ENCODE data around the gene ATP11B.
"Not testable (repeated sequence)": the region's sequence is repeated elsewhere in the genome, so short reads cannot be mapped to it uniquely, and the experiment has no call there.

ATP11B gene

DNA sequence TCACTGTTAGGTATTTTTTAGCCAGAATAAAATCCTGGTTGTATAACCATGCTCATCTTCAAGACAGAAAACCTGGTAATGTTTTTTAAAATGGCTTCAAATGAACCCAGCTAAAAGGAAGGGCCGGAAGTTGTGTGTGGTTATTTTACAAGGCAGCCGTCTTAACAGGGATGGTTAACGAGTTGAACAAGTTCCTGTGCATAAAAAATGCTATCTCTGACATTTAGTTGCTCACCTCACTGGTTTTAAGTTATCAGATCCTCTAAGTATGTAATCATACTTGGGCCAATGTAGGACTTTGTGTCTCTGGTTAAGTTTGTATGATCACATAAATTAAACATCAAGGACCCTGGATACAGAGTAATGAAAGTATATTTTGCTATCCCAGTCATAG, 2.1 kb downstream of the ATP11B start:
- DNase-seq, result no peak

GRCh38 chr3:182796310-182796709, 3.0 kb downstream of the ATP11B start:
- no peak for DNase-seq

GRCh38 chr3:182797876-182798275, 4.6 kb downstream of the ATP11B start:
- no peak for DNase-seq

DNA sequence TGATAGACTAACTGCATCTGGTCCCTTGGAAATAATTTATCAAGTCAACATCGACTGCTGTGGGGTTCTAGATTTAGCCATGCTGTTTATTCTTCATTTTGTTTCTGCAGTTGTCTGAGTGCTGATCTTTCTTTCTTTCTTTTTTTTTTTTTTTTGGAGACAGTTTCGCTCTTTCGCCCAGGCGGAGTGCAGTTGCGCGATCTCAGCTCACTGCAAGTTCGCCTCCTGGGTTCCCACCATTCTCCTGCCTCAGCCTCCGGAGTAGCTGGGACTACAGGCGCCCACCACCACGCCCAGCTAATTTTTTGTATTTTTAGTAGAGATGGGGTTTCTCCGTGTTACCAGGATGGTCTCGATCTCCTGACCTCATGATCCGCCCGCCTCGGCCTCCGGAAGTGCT, 5.8 kb downstream of the ATP11B start:
- not testable (repeated sequence) for DNase-seq

- DNase-seq, result no peak
Observed at GRCh38 chr3:182800508-182800907, 7.2 kb downstream of the ATP11B start.

DNA sequence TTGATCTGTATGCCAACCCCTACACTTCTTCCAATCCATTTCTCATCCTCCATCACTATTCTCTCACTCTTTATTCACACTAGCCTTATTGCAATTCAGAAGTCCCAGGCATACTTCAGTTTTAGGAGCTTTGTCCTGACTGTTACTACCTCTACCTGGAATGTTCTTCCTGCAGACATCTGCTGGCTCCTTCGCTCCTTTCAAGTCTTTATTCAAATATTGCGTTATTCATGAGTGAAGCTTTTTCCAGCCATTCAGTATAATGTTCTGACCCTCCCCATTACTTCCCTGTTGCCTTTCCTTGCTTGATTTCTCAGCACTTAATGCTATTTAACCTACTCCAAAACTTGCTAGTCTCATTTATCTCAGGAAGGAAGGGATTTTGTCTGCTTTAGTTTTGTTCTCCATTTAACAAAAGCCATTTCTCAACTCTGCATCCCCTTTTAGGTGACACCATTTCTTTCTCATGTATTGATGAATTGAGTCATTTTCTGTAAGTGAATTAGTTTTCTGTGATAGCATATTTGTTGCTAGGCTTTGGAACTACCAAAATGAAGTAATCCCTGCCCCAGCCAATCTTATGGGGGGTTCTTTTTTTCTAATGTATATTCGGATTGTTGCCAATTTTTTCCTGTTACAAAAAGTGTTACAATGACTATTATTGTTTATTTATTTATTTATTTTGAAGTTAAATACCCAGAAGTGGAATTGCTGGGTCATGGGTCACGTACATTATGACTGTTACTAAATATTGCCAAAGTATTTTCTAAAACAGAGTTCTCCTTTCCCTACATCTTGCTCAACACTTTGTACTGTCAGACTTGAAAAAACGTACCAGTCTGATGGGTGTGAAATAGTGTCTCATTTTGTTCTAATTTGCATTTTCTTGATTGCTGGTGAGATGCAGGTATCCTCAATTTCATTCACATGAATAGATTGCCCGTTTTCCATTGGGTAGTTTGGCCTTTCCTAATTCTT, 9.4 kb downstream of the ATP11B start:
- DNase-seq, result no peak

DNA sequence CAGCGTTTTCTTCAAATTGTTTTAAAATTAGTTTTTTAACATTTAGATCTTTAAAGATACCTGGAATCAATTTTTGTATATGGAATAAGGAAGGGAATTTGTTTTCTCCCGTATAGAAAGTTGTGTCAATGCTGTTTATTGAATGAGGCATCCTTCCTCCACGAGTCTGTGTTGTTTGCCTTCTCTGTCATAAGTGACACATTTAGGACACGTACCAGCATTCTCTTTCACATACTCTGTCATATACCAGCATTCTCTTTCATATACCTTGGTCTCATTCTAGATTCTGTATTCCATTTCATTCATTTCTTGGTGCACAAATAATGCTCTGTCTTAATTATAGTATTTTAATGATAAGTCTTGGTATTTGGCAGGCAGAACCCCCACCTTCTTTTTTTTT, 10.3 kb downstream of the ATP11B start:
- no peak for DNase-seq

DNA sequence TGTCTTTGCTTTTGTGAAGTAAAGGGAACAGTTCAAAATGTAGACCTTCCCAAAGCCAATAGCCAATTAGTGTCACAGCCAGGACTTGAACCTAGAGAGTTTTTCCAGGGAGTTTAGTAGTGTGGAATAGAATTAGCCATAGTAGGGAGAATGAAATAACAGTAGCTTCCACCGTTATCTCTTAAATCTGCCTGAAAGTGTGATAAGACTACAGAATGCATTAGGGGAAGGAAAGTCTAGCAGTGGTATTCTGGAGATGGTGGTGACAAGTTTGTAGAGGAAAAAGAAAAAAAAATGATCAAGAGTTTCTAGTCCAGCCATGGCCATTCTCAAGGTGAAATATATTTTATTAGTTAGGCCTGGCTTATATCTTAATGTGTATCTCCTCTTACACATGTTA, 13.8 kb downstream of the ATP11B start:
- DNase-seq, result no peak

- DNase-seq, result no peak
Observed at GRCh38 chr3:182808041-182808770, 14.9 kb downstream of the ATP11B start.

DNA sequence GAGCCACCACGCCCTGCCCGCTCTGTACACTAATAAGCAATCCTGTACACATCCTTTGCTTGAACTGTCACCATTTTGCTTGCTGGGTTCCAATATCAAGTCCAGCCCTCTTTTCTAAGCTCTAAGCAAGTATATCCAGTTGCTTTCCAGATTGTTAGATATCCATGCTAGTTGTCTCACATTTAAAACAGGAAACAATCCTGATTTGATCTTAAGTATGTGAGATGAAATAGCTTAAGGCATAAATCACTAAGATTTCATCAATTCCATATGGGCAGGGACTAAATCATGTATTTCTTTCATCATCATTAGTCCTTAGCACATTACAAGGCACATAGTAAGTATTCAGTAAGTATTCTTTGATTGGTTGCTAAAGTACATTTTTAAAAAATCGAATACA, 16.2 kb downstream of the ATP11B start:
- no peak for DNase-seq

DNA sequence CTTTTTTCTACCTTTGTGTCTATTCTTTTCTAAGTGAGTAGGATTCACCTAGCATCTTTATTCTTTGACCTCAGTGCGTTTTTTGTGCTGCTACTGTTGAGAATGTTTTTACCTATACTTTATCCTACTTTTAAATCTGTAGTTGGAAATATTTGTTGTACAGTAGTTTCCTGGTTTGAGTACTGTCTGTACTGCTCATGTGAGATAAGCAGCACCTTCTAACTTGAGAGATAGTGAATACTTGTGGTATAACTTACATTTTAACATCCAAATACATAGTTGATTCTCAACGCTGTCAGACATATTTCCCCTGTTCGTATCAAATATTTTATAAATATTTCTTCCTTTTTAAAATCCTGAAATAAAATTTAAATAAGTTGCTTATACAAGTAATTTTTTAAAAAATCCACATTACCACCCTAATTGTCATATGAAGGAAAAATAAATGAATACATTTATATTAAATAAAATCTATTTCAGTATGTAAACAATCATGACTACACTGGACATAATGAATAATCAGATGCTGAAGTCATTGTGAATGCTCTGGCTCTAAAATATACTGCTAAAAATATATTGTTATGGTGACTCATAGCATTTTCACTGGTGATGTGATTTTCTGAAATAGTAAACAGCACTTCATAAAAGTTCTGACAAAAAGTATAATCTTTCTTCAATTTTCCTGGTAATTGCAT, 17.4 kb downstream of the ATP11B start:
- DNase-seq, result no peak

DNA sequence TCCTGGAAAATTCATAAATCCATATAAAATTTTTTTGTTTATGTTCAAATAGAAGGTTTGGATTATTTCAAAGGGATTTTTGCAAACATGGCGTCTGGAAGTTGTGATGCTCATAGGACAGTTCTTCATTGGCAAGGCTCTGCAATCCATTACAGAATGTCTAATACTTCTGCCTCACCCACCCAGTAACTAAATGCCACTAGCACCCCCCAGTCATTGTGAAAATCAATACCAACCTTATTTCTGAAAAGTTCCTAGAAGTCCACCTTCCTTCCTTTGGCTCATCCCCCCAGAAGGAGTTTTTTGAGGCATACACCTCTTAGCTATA, 17.9 kb downstream of the ATP11B start:
- no peak for DNase-seq

- DNase-seq, result no peak
Observed at GRCh38 chr3:182812123-182812522, 18.8 kb downstream of the ATP11B start.

DNA sequence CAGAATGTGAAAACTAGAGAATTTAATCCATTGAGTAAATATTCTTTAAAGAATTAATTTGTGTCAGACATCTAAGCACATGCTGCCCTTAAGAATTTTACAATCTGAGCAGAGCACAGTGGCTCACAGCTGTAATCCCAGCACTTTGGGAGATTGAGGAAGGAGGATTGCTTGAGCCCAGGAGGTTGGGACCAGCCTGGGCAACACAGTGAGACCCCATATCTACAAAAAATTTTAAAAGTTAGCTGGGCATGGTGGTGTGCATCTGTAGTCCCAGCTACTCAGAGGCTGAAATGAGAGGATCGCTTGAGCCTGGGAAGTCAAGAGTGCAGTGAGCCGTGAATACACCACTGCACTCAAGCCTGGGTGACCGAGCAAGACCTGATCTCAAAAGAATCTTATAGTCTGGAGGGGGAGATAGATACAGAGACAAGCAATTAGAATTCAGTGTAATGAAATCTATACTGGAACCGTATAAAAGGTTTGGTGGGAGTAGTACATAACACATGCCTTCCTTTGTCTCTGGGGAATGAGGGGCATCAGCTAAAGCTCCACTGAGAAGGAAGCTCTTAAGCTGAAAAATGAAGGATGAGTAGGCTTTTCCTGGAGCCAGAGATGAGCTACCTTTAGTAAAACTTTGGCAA, 21.2 kb downstream of the ATP11B start:
- no peak for DNase-seq

DNA sequence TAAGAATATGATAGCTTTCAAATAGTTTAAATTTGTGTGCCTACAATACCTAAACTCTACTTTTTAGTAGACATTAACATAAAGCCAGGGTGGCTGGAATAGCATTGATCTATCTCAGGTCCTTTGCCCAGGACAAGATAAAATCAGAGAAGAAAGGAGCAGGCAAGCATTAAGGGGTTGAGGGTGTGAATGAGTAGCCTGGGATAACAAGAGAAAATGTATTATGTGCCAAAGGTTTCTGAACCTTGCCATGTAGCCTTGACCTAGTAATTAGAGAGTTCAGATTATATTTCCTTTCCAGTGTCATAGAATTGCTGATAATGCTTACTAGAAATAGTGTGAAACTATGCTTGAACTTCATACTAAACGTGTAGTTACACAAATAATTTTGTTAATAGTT, 22.9 kb downstream of the ATP11B start:
- DNase-seq, result no peak

DNA sequence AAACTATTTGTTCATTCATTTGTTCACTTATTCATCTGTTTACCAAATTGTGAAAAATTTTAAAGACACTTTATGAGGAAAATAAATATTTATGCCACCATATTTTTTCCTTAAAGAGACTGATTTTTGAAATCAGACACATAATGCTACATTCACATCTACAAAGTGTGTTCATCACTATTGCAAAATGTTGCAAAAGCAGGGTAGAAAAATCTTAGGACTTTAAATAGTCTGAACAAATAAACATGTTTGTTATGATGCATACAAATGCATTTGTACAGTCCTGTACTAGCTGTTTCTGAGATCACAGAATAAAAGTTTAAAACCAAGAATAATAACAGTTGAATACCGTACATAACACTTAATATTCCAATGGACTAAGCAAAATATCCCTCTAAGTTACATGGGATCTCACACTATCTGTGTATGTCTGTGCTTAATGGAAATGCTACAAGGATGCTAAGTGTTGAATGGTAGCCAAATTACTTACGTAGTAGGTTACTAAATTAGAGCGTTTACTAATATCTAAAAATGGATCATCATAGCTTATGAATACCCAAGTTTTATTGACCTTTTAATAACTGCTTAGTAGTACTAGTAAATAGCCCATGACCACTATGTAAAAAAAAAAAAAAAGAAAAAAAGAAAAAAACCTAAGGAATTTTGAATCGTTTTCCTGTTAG, 25.1 kb downstream of the ATP11B start:
- no peak for DNase-seq

DNA sequence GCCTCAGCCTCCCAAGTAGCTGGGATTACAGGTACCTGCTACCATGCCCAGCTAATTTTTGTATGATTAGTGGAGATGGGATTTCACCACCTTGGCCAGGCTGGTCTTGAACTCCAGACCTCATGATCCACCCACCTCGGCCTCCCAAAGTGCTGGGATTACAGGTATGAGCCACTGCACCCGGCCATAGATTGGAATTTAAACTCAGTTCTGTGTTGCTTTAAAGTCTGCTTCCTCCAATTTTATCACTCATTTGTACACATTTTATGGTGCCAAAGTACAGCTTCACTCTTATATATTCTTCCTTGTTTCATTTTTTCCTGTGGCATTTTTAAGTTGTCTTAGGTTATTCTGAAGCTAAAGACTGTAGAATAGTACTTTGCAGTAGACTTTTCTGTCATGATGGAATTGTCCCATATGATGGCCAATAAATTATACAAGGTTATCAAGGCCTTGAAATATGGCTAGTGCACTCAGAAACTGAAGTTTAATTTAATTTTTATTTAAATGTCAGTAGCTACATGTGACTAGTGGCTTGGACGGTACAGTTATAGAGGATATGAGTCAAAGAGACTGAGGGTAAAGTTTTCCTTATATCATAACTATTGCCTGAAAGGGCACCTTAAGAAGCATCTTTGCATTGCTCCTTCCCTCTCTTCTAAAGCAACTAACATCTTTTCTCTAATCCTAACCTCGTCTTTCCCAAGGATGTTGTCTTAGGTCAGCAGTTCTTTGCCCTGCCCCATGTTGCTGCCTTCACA, 28.1 kb downstream of the ATP11B start:
- no peak for DNase-seq

DNA sequence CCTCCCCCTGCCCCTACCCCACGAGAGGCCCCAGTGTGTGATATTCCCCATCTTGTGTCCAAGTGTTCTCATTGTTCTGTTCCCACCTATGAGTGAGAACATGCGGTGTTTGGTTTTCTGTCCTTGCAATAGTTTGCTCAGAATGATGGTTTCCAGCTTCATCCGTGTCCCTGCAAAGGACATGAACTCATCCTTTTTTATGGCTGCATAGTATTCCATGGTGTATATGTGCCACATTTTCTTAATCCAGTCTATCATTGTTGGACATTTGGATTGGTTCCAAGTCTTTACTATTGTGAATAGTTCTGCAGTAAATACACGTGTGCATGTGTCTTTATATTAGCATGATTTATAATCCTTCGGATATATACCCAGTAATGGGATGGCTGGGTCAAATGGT, 29.0 kb downstream of the ATP11B start:
- not testable (repeated sequence) for DNase-seq

DNA sequence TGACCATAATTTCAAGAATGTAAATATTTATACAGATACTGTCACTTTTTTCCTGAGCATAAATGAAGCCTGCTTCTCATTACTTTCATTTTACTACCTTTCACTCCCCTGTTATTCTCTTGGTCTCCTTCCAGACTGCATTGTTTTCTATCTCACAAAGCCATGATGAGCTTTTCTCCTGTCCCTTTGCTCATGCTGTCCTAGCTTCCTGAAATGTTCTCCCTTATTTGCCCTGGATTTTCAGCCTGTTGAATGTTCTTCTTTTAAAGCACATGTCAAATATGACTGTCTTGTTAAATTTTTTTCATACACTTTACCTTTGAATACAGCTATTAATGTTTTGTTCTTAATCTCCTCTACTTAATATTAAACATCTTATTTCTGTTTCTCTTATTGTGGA, 31.7 kb downstream of the ATP11B start:
- DNase-seq, result no peak

- DNase-seq, result no peak
Observed at GRCh38 chr3:182829761-182830405, 36.6 kb downstream of the ATP11B start.

DNA sequence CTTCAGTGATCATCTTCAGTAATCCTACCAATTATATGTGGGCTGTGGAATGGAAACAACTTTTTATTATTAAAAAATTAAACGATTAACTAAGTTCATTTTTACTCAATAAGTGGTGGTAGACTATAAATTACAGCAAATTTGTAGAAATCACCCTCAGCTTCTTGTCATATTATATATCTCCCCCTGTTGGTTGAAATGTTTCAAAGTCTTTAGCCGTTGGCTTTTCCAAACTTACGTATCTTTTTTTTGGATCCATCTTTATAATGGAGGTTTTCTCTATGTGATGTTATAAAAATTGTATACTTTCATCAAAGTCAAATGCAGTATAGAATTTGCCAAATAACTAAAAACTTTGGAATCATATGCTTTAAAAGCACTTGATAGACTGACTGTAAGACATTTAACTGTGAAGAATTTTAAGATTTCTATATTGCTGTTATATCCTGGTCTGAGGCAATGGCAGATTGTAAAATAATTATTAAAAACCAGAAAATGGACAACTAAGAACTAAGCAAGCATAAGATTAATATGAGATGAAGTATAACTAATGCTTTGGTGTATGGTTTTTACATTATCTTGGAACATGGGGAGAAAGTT, 44.7 kb downstream of the ATP11B start:
- peak; percentile 49 for DNase-seq

All from NCI-H146 (cell line).